GM18508 (cell line): ENCODE results near the gene PDHX.
A peak's percentile ranks its signal among the peaks of the same experiment; 100 is the strongest.
"Not testable (repeated sequence)": the region's sequence is repeated elsewhere in the genome, so short reads cannot be mapped to it uniquely, and the experiment has no call there.

Source experiments
- ATAC-seq: cut with Tn5 transposase; IDR thresholded peaks from one replicate; pipeline ENCODE4 v1.9.1; 2021; ENCODE audit warnings: moderate number of reproducible peaks; ENCODE audit not compliant: insufficient read depth, unreplicated experiment

The PDHX gene

DNA sequence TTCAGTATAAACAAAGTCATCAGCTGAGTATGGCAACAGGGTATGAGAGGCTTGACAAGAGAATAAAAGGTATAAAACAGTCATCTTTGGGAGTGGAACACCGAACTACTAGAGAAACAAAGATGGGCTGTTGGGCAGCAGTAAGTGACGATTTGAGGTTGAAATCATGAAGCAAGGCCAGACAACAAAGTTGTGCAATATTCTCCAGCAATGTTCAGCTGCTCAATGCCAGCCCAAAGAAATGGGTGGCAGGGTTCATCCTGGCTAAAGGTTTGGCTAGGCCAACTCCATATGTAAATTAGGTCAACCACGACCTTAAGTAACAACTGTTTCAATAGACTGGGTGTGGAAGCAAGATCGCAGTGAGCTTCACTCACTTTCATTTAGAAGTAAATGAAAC lies 6.5 kb upstream of the PDHX start:
- ATAC-seq = no peak

DNA sequence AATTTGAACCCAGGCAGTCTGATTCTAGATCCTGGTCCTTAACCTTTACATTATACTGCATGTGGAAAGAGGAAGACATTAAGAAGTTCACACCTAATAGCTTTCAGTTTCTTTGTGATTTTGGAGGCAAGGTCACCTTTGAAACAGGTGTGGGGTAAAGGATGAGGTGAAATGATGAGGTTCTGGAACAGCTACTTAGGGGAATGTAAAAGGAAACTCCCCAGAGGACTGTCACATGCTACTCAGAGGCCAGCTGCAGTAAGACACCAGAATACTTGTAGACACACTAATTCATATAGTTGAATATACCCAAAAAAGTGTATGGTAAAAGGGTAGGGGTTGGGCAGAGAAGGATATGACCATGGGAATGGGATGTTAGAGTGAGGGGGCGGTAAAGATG lies 5.6 kb upstream of the PDHX start:
- peak; percentile 46 for ATAC-seq

DNA sequence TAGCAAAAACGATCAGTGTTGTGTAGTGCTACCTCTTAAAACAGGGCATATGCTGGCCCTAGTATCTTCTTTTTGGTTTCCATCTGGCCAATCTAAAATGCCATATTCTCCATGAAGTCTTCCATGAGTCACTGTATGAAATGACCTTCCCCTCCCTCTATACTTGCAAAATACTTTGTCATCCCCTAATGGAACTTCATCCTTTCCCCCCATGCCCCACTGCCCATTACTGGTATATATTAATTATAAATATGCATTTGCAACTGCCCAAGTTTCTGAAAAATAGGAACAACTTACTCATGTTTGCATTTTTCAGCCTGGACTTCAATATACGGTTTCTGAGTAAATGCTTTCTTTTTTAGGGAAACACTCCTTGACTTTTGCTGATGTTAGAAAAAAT lies 4.7 kb upstream of the PDHX start:
- no peak for ATAC-seq

DNA sequence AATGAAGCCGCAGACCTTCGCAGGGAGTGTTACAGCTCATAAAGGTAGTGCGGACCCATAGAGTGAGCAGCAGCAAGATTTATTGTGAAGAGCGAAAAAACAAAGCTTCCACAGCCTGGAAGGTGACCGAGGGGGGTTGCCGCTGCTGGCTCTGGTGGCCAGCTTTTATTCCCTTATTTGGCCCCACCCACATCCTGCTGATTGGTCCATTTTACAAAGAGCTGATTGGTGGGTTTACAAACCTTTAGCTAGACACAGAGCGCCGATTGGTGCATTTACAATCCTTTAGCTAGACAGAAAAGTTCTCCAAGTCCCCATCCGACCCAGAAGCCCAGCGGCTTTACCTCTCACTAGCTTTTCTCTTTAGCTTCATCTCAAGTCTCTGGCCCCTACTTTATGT lies 2.9 kb upstream of the PDHX start:
- not testable (repeated sequence) for ATAC-seq

DNA sequence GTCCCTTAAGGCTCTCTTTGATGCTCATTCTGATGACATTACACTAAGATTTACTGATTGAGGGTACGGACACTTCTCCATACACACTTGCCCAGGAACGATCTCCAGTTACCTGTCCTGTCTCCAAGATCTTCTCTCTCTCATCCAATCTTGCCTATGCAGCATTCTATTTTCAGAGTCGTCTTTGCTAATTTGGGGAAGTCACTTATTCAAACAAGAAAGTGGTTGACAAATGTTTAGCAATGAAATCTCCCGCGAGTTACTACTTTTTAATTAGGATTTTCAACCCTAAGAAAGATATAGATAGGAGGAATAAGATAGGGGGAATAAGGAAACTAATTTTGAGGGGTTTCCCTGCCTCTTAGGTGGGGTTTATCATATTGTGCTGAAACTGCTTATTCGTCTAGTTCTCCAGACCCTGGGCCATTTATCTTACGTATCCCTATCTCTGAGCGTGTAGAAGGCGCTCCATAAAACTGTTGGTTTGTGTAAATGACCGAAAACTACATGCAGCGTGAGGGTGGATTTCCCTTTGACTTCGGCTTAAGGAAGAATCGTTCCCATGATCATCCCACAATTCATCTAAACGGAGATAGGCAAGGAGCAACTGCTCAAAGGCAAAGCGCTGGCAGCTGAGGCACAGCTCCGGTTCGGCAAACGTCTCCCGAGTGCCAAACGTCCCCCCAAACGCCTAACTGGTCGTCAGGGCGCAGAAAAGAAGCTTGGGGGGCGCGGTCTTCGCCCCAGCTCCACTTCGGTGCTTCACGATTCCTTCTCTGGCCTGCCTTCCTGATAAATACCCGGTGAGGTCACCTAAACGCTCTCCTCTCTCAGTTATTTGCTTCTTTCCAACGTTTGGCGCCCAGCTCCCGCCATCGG lies 1.0 kb upstream of the PDHX start:
- peak; percentile 4 for ATAC-seq

DNA sequence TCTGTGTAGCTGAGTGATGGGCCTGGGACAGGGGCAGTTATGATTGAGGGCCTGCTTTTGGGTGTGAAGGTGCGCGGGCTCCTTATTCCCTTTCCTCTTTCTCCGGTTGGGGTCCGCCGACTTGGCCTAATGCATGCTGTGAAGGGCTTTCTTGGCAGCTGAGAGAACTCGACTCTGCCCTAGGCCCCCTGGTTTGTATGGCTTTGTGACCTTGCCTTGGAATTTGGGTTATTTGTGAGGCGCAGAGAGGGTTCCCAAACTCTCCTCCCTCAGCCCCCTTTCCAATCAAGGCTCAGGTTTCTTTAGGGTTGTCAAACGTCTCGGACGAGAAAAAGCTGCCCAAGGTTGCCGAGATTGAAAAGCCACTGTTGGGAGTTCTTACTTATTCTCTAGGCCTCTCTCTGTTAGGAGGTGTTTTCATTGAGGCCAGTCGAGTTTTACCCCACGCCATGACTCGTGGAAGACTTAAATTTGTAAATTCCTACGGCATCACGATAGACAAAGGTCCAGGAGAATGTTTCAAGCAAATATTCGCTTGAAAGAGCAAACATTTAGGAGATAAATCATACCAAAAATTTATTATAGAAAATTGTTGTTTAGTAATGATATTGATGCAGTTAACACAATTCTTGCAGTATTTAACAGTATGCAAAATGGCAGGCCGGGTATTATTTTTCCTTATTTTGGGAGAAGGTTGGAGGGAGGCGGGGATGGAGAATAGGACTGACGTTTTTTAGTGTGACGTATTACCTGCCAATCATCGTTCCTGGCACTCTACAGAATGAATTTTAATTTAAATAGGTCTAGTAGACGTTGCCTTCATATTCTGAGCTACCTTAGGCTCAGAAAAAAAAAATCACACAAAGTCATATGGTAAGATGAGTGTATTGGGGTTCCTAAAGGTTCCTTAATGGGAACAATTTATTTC lies 689 bp downstream of the PDHX start:
- peak; percentile 10 for ATAC-seq

DNA sequence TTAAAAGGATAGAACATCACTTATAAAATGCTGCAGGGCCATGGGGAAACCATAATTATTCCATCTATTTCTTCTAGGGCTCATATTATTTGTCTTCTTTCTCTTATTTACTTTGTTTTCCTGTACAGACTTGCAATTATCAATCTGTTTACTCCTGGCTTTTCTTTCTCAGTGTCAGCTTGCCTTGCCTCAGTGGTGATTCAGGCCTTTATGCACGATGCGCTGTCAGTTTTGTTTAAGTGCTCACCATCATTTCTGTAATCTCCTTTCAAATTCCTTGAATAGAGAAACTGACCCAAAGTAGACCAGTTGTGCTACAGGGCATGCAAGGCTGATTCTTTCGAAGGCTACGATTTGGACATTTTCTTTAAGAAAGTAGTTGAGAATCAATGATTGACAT lies 4.7 kb downstream of the PDHX start:
- no peak for ATAC-seq

DNA sequence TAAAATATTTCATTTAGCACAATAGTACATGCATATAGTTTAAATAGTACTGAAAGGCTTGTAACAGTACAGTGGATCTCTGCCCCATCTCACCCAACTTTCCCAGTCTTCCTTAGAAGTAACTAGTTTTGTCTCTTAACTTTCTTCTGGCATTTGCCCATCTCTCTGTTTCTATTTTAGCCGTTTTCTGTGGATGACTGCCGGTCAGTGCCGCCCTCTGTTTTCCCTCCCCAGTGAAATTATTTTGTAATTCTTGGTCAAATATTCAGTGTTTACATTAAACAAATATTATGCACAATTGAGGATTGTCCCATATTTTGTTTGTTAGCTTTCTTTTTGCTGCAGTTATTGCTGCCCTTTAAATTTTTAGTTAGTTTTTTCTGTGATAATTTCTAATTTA lies 8.3 kb downstream of the PDHX start:
- ATAC-seq = no peak

DNA sequence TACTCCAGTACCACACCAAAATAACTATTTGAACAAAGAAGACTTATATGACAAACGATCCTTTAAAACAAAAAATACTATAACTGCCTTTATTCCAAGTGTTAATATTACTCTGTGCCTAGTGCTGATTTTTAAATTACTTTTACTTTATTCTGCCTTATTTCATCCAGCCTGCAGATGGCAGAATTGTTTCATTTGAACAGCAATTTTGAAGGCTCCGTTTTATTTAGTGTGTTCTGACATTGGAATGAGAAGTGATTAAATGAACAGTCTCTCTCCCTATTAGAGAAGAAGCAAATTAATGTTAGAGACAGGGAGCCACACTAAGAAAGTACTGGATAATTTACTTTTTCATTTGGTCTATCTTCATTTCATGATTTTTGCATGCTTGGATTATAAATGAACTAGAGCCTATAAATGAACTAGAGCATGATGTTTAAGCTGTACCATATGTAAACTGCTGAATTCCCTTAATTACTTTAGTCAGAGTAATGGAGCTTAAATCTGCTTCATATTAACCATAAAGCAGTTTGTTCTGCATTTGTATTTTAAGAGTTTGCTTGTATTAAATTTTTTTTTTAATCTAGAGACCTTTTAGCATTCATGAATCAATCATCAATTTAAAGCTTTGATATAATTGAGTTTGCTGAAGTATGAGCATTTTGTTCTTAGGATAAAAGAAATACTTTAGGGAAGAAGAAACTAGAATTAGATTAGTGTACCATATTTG lies 9.8 kb downstream of the PDHX start:
- ATAC-seq = no peak

DNA sequence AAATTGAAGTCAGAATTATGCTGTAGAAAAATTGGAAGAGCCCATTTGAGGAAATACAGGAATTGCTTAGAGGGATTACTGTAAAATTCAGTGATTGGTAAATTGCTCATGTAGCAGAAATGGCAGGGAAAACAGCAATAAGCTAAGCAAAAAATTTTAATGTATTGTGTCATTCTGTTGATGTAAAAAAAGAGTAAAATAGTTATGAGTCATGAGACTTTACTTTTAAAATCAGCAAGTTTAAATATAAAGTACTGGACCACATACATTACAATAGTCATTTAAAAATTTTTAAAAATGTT lies 10.4 kb downstream of the PDHX start:
- no peak for ATAC-seq

DNA sequence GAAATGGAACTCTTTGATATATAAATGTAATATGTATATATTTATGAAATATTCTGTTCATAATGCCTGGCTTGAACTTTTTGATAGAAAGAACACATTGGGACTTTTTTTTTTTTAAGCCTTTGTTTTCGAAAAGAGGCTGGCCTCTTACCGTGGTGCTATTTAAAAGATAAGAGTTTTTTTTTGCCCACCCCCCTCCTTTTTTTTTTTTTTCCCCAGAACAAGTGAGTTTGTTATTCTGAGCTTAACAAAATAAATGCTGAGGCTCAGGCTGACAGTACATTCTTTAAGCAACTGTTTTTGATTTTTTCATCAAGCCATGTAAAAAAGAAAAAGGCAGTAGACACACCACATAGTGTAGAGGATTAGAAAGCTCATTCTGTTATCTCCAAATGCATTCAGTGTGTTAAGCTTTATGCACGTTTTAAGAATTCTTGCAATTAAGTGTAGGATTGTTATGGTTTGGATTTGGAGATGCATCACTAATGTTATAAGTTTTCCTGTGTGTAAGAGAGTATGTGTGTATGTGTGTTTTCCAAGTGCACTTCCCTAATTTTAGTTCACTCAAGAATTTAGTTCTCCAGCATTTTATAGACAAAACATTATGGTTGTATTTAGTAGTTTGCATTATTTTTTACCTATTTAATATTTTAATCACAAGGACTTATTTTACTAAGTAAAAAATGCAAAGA lies 12.0 kb downstream of the PDHX start:
- no peak for ATAC-seq

DNA sequence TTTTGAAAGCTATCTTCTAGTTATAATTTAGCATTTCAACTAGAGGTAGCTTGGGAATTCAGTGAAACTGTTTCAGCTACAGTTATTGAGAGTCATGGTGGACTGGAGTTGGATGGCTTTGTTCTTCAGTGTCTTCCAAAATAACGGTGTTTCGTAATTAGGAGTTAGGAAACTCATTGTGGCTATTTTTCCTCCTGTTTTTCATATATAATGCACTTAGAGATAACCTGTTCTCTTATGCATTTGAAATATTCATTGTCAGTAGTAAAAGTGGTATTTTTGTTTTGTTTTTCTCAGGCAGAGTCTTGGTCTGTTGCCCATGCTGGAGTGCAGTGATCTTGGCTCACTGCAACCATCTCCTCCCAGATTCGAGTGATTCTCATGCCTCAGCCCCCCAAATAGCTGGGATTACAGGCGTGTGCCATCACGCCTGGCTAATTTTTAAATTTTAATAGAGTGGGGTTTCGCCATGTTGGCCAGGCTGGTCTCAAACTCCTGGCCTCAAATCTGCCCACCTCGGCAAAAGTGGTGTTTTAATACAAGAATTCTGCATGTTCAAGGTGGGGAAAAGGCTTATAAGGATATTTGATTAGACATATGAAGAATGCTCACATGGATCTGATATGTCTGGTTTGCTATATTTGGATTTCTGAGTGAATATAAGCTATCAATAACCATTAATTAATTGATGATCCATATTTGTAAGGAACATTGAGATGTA lies 12.7 kb downstream of the PDHX start:
- ATAC-seq = no peak

DNA sequence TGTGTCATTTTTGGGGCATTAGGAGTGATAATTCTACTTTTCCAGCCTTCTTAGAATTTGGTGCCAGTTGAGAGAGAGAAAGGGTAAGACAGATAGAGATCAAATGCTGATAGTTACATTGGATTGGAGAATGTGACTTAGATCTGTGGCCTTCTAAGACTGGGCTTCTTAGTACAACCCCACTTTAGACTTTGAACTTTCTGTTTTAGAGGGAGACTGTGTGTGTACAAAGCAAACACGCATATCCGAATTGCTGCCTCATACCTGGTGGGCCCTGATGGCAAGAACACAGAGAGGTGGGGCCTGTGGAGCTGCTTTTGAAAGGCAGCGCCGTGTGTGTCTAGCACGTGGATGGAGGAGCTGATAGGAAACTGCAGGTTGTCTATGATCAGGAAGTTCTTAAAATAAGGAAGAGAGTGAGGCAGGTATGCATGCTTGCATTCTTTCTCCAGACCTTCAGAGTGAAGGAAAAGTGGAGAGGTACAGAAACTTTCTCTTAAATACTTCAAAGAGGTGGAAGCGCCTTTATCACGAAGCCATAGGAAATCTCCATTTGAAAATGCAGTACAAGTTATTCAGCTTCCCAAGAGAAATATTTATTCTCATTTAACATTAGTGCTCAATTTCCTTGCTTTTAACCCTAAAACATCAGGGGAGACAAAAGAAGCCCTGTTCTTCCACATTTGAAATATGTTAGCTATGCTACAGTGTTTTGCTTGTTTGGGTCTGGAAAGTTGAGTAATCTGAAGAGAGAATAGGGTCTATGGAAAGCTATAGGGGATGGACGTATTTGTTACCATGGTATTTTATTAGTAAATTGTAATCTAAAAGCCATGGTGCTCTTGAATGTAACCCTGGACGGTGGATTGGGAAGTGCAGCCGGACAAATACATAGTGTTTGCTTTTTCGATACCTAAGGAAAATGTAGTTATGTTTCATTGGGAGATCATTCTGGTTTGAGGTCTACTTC lies 13.7 kb downstream of the PDHX start:
- ATAC-seq = no peak

DNA sequence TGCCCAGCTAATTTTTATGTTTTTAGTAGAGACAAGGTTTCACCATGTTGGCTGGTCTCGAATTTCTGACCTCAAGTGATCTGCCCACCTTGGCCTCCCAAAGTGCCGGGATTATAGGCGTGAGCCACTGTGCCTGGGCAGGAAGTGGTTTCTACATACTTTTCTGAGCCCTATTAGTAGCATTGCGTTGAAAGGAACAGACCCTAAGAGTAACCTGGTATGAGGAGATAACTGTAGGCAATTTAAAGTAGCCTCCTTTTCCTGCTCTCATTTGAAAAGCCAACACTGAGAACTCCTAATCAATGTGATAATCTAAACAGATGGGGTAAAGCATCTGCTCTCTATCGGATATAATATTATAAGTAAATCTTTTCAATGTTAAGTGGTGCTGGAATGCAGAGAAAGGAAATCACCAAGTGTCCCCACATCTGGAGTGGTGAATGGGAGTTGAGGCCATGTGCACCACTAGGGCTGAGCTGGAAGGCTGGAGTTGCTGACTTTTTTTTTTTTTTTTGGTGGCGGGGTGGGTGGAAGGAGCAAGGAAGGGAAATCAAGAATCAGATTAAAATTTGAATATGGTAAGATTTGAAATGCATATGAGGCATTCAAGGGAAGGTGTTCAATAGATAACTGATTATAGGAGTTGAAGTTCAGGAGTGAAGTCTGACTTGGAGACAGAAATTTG lies 20.7 kb downstream of the PDHX start:
- ATAC-seq = no peak

DNA sequence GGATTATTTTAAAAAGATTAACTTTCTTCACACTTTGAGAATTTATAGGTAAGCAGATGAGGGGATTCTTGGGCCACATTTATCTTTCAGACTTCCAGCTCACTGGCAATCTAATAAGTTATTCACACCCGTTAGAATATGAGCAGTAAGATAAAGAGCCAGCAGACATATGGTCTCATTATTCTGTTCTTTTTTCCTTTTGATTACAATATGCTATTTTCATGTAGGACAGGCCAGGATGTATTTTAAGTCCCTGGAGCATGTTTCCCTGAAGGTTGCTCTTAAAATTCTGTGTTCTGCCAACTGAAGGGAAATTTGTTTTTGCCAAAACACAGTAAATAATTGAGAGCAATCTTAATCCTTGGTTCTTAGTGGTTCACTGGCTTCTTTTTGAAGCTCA lies 22.2 kb downstream of the PDHX start:
- no peak for ATAC-seq

DNA sequence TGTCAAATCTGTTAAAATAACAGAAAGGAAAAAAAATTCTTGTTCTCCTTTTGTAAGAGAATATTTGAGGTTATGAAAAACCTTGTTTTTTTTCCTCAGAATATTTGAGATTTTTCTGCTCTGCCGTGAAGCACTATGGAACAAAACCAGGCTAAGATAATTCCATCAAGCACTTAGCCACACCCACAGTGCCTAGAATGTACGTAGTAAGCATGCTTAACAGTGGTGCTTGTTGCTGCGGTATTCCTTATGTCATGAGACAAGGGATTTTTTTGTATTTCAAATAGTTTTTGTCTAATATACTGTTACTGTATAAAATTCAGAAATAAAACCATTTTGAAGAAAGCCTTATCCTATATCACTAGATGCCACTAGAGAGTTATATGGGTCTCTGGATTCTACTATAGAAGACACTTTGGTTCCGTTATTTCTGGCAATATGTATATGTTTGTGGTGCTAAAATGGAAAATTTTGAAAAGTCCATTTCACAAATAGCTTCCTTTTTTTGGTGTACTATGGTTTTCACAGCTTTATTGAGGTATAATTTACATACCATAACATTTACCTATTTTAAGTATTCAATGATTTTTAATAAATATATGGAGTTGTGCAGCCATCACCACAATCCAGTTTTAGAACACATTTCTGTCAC lies 23.7 kb downstream of the PDHX start:
- ATAC-seq = no peak

DNA sequence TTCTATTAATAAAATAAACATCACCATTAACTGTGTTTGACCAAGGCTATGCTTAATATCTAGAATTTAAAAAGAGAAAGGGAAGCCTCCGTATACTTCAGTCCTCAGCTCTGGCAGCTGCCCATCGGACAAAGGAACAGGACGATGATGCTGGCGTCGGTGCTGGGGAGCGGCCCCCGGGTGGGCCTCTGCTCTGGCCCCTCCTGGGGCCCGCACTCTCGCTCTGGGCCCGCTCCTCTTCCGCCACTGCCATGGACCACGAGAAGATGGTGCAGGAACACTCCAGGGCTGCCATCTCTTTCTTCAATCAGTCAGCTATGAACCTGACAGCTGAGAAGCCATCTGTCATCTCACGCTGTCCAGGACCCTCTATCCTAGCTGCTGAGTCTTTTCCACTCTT lies 25.3 kb downstream of the PDHX start:
- no peak for ATAC-seq

DNA sequence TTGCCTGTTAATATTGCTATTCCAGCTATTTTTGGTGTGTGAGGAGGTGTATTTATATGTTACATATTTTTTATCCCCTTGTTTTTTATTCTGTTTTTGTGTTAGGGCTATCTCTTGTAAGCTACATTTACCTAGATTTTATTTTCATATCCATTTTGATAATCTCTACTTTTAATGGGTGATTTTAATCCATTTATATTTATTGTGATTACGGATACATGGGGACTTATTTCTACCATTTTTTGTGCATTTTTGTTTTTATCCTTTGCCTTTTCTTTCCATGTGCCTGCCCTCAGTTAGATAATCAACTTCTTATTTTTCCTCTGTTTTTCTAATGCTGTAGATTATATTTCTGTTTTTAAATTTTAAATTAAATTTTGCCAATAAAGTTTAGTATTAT lies 28.3 kb downstream of the PDHX start:
- ATAC-seq = no peak
